Upper lobe of right lung (tissue), 1 donor: ENCODE data around the gene RNF123. TPM values are rescaled to one million over a fixed set of nuclear protein-coding genes. Genes with fewer than 3 reads are reported as not detected.
"Not testable (repeated sequence)": the region's sequence is repeated elsewhere in the genome, so short reads cannot be mapped to it uniquely, and the experiment has no call there.

Experiments used
- ATAC-seq: fragments of 200-7000 bp; cut with Tn5 transposase; one replicate; pipeline ENCODE4 v1.9.1; 2020; ENCODE audit warnings: mild to moderate bottlenecking, moderate library complexity
- DNase-seq: peaks from one replicate; pipeline ENCODE4 v3.0.0-alpha.2; 2020
- H3K27ac ChIP-seq: fragments of 200-600 bp; one replicate; pipeline ENCODE4 v1.8.0; 2022
- H3K27me3 ChIP-seq: fragments of 200-600 bp; one replicate; pipeline ENCODE4 v1.8.0; 2022; ENCODE audit warnings: mild to moderate bottlenecking
- H3K36me3 ChIP-seq: fragments of 200-600 bp; one replicate; pipeline ENCODE4 v1.8.0; 2022
- H3K4me1 ChIP-seq: fragments of 200-600 bp; one replicate; pipeline ENCODE4 v1.8.0; 2022
- H3K4me3 ChIP-seq: fragments of 200-600 bp; one replicate; pipeline ENCODE4 v1.8.0; 2022; ENCODE audit warnings: mild to moderate bottlenecking
- H3K9me3 ChIP-seq: fragments of 200-600 bp; one replicate; pipeline ENCODE4 v1.8.0; 2022
- intact Hi-C: fragments of 100-400 bp; cut with DNase I; formaldehyde crosslinking; loops from one replicate; pipeline ENCODE4 v1.11.0; 2022
- total RNA-seq: library from RNA; stranded (reverse); fragmentation: NEBNext Ultra II Directional; extraction: Animal tissue kit (Norgen Biotek cat#: 25700); gene quantifications from one replicate; pipeline ENCODE4 v1.2.1, GENCODE V29; 2021
- donor health status: DM: no; HTN: yes; CAD: no; lungs with severe emphysema.

Gene RNF123
- total RNA-seq, 1 donor from 2014 or later = 41.4 TPM

GRCh38 chr3:49685846-49686245 lies 3.5 kb upstream of the RNF123 start:
- H3K27ac ChIP-seq, H3K27me3 ChIP-seq, H3K4me3 ChIP-seq, ATAC-seq, DNase-seq, H3K9me3 ChIP-seq, intact Hi-C loops: not testable (repeated sequence)
- Histone ChIP-seq H3K36me3 (peaks cover 30% of the 10 kb centered on the region), H3K4me1 (peaks cover 12% of the 10 kb centered on the region)

- H3K27ac ChIP-seq, H3K9me3 ChIP-seq, H3K27me3 ChIP-seq, intact Hi-C loops: not testable (repeated sequence)
- Histone ChIP-seq H3K4me3 (peak overlapping the region; percentile 33), H3K4me1 (peaks cover 17% of the 10 kb centered on the region), H3K36me3 (peaks cover 25% of the 10 kb centered on the region)
- DNase-seq (peak; percentile 86), ATAC-seq (peak; percentile 69)
These were observed 3.0 kb upstream of the RNF123 start for GRCh38 chr3:49686346-49686745.

DNA sequence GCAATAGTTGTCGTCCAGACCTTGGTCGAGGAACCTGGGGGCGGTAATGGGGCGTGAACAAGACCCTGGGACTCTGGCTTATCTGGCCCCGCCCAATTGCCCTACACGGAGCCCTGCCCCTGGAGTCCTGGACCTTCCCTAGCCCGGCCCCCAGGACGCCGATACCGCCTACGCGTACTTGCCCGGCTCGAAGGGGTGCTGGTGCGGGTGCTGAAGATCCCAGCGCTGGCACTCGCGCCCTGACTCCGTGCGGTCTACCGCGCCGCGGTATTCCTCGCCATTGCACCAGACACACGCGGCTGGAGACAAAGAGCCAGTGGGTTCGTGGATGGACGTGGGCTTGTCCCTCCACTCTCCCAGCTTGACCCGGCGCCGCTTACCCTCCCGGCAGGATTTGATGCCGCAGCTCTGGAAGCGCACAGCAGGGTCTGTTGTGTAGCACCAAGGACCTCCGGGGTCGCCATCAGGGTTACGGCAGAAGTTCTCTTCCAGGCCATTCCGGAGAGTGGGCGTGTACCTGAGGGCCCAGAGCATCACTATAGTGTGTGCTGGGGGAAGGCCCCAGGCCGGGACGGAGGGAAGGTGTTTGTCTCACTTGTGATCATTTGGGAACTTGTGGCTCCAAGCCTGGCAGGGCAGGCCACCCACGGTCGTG lies 2.5 kb upstream of the RNF123 start:
- intact Hi-C loops, H3K27me3 ChIP-seq, H3K27ac ChIP-seq, H3K9me3 ChIP-seq: not testable (repeated sequence)
- Histone ChIP-seq H3K36me3 (peaks cover 20% of the 10 kb centered on the region), H3K4me1 (peaks cover 19% of the 10 kb centered on the region), H3K4me3 (peak overlapping the region; percentile 33)
- ATAC-seq (peak; percentile 70), DNase-seq (peak; percentile 90)

- H3K36me3 ChIP-seq = peaks cover 15% of the 10 kb centered on the region
- H3K9me3 ChIP-seq, H3K27me3 ChIP-seq, intact Hi-C loops, H3K27ac ChIP-seq, ATAC-seq, H3K4me3 ChIP-seq, DNase-seq: not testable (repeated sequence)
- peaks cover 19% of the 10 kb centered on the region for H3K4me1 ChIP-seq
These were observed 1.9 kb upstream of the RNF123 start for GRCh38 chr3:49687424-49687795.

- peak overlapping the region; percentile 100 for H3K4me3 ChIP-seq
- intact Hi-C loops, ATAC-seq, H3K9me3 ChIP-seq, H3K36me3 ChIP-seq, DNase-seq, H3K27me3 ChIP-seq: not testable (repeated sequence)
- H3K27ac ChIP-seq = peak overlapping the region; percentile 77
- peaks cover 19% of the 10 kb centered on the region for H3K4me1 ChIP-seq
These were observed 865 bp upstream of the RNF123 start for GRCh38 chr3:49688338-49689045.

DNA sequence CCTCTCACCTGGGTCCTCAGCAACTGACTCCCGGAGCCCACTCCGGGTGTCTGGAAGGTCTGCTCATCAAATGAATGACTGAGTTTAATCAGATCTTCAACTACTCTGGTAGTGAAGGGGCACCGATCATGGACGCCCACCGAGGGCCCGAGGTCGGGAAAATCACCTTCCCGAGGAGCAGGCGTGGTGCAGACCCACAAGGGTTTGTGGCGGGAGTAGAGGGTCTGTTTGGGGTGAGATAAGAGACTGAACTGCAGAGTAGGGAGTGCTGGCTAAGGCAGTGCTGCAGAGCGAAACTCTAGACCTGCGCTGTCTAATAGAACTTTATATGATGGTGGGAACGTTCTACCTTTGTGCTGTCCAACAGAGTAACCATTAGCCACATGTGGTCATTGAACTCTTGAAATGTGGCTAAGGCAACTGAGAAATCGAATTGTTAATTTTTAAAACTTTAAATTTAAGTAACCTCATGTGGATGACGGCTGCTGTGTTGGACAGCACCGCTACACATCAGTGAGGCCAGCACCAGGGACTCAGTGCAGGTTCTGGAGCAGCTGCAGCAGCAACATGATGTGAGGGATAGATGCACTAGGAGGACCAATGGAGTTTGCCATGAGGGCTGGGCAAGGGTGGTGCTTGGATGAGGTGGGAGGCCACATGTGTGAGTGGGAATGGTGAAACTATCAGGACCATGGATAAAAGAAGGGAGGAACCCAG lies 709 bp downstream of the RNF123 start:
- H3K36me3 ChIP-seq, H3K27me3 ChIP-seq, DNase-seq, ATAC-seq, H3K9me3 ChIP-seq, intact Hi-C loops: not testable (repeated sequence)
- Histone ChIP-seq H3K4me3 (peak overlapping the region; percentile 100), H3K27ac (peak overlapping the region; percentile 77), H3K4me1 (peaks cover 19% of the 10 kb centered on the region)

GRCh38 chr3:49690856-49691255 lies 1.5 kb downstream of the RNF123 start:
- H3K27ac ChIP-seq, H3K36me3 ChIP-seq, DNase-seq, H3K27me3 ChIP-seq, H3K9me3 ChIP-seq, intact Hi-C loops, ATAC-seq: not testable (repeated sequence)
- Histone ChIP-seq H3K4me3 (peak overlapping the region; percentile 100), H3K4me1 (peaks cover 19% of the 10 kb centered on the region)

- peaks cover 19% of the 10 kb centered on the region for H3K4me1 ChIP-seq
- DNase-seq, H3K4me3 ChIP-seq, H3K27me3 ChIP-seq, H3K9me3 ChIP-seq, H3K27ac ChIP-seq, H3K36me3 ChIP-seq, ATAC-seq, intact Hi-C loops: not testable (repeated sequence)
These were observed 2.1 kb downstream of the RNF123 start for GRCh38 chr3:49691481-49691880.

DNA sequence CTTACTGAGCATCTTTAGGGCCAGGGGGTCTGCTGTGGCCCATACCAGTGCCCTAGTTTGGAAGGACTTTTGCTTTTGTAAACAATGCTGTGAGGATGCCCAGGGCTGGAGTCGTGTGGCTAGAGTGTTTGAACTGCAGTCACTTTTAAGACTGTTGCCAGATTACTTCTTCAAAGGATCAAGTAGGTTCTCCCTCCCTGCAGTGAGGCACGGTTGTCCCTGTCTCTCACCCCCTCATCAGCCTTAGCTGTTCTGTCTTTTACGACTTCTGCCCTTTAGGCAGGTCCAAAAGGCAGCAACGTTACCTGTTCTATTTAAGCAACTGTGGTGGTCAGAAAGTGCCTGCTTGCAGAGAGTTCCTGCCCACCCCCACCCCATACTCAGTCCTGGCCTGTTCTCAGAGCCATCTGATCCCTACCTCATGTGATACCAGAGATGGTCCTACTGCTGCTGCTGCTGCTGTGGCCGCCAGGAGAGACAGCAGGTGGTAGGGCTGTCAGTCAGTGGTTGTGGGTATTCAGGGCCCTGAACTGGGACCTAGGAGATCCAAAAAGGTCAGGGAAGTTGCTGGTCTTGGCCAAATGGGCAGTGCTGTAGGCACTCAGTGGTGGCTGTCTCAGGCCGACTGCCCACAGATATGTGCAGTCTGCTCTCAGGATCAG lies 5.2 kb downstream of the RNF123 start:
- H3K4me1 ChIP-seq = peaks cover 14% of the 10 kb centered on the region
- H3K9me3 ChIP-seq, ATAC-seq, H3K36me3 ChIP-seq, DNase-seq, H3K27me3 ChIP-seq, H3K27ac ChIP-seq, H3K4me3 ChIP-seq, intact Hi-C loops: not testable (repeated sequence)

DNA sequence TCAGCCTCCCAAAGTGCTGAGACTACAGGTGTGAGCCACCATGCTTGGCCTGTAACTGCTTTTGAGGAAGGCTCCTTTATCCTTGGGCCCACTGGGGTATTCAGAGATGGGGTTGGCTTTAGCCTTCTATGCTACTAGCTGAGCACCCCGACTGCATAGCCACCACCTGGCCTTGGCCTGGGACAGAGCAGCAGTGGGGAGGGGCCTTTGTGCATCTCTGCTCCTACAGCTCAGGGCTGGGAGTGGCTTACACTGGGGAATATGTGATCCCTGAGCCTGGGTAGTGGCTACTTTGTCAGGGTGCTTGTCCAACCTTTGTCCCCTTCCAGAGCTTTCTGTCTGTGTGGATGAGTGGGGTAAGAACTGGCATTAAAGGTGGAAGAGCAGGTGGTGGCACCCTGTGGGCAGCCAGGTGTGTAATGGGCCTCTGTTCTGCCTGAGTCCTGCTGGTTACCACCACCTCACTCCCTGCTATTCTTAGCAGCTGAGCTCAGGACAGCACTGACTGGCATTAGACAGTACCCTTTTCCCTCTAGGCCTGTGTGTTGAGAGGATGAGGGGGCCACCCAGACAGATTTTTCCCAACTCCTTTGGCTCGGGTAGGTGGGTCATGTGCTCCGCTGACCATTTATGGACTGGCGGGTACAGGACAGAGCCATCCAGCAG lies 6.1 kb downstream of the RNF123 start:
- intact Hi-C loops, H3K36me3 ChIP-seq, H3K27ac ChIP-seq, ATAC-seq, DNase-seq, H3K4me3 ChIP-seq, H3K9me3 ChIP-seq, H3K27me3 ChIP-seq: not testable (repeated sequence)
- H3K4me1 ChIP-seq = peaks cover 10% of the 10 kb centered on the region
